Measurements from ENCODE around the gene SP3. TPM values are rescaled to one million over a fixed set of nuclear protein-coding genes. Genes with fewer than 3 reads are reported as not detected.

Gene SP3
- total and polyA plus RNA-seq, 9 of the 15 experiments (the other 6 are each of a cell fraction or from before 2014, with no cell fraction given) = 12.0 to 106 (median 74.9) TPM

- no peak overlapping the region for H3K4me2 ChIP-seq (ENCODE audit: insufficient read depth, low read length)
- DNase-seq (ENCODE audit: extremely low read depth in 1 of 4, low spot score in 3 of 4) (no peak), FAIRE-seq (no peak), ATAC-seq (no peak)
- no peak overlapping the region for H2AFZ ChIP-seq (ENCODE audit: low read depth, low read length)
- no peaks in the 10 kb centered on the region for H3K9me1 ChIP-seq (ENCODE audit: control insufficient read depth, insufficient read depth, low read length)
- no peak overlapping the region for H3K9ac ChIP-seq (ENCODE audit: insufficient read depth in 1 of 2, low read depth in 2 of 2, low read length in 2 of 2)
- CTCF ChIA-PET (ENCODE audit: low intra/inter-chr PET ratio) = no interaction called here
- H3K27ac ChIP-seq (ENCODE audit: extremely low read depth, low read depth, low read length) = no peak overlapping the region
- in situ Hi-C loops (cut with MboI) = no loop called here
- intact Hi-C loops (cut with micrococcal nuclease) = no loop called here
- no peak for TF ChIP-seq RREB1 (CRISPR knock-in tag; IDR thresholded peaks at IDR 0.05)
- TF ChIP-seq NFIC (IDR thresholded peaks at IDR 0.05) = no peak
- TF ChIP-seq ZNF561 (CRISPR knock-in tag; conservative IDR thresholded peaks at IDR 0.05) = no peak
- TF ChIP-seq ZNF174 (CRISPR knock-in tag; IDR thresholded peaks at IDR 0.05) = no peak
- no peak for TF ChIP-seq ZNF408 (CRISPR knock-in tag; IDR thresholded peaks at IDR 0.05; ENCODE audit: low read depth)
- TF ChIP-seq ZNF140 (CRISPR knock-in tag; IDR thresholded peaks at IDR 0.05) = no peak
- no peak for TF ChIP-seq HDAC2 (IDR thresholded peaks at IDR 0.05)
- TF ChIP-seq TARDBP (IDR thresholded peaks at IDR 0.05) = no peak
- no peak for TF ChIP-seq DMBX1 (CRISPR knock-in tag; IDR thresholded peaks at IDR 0.05; ENCODE audit: borderline replicate concordance)
- no peak for TF ChIP-seq MXI1 (IDR thresholded peaks at IDR 0.05; ENCODE audit: low read depth, low read length)
- TF ChIP-seq, protein P1, sequence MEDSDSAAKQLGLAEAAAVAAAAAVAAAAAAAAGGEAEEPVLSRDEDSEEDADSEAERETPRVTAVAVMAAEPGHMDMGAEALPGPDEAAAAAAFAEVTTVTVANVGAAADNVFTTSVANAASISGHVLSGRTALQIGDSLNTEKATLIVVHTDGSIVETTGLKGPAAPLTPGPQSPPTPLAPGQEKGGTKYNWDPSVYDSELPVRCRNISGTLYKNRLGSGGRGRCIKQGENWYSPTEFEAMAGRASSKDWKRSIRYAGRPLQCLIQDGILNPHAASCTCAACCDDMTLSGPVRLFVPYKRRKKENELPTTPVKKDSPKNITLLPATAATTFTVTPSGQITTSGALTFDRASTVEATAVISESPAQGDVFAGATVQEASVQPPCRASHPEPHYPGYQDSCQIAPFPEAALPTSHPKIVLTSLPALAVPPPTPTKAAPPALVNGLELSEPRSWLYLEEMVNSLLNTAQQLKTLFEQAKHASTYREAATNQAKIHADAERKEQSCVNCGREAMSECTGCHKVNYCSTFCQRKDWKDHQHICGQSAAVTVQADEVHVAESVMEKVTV (CRISPR knock-in tag; IDR thresholded peaks at IDR 0.05) = no peak
- TF ChIP-seq STAT5B (CRISPR knock-in tag; IDR thresholded peaks at IDR 0.05) = no peak
- TF ChIP-seq GATA2 (CRISPR knock-in tag; IDR thresholded peaks at IDR 0.05) = no peak
- no peak for TF ChIP-seq ZBTB1 (CRISPR knock-in tag; IDR thresholded peaks at IDR 0.05; ENCODE audit: borderline replicate concordance, low read depth)
- TF ChIP-seq, protein P2, sequence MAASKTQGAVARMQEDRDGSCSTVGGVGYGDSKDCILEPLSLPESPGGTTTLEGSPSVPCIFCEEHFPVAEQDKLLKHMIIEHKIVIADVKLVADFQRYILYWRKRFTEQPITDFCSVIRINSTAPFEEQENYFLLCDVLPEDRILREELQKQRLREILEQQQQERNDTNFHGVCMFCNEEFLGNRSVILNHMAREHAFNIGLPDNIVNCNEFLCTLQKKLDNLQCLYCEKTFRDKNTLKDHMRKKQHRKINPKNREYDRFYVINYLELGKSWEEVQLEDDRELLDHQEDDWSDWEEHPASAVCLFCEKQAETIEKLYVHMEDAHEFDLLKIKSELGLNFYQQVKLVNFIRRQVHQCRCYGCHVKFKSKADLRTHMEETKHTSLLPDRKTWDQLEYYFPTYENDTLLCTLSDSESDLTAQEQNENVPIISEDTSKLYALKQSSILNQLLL (CRISPR knock-in tag; IDR thresholded peaks at IDR 0.05; ENCODE audit: borderline replicate concordance) = no peak
- H3K4me1 ChIP-seq (replicated peaks in 1 of 2; ENCODE audit: control insufficient read depth in 2 of 2, insufficient read depth in 2 of 2, low read length in 2 of 2) = no peaks in the 10 kb centered on the region
- no peaks in the 10 kb centered on the region for H3K36me3 ChIP-seq (ENCODE audit: control insufficient read depth, insufficient read depth, low read length)
- WGBS (ENCODE audit: insufficient coverage, low coverage, missing lambda C conversion rate) = 0% methylated on average over 4 of the region's 4 CpGs
- BruUV-seq (replicated peaks) = no TSS peak
- no peaks in the 10 kb centered on the region for H3K9me3 ChIP-seq (replicated peaks; ENCODE audit: control insufficient read depth, insufficient read depth, low read depth, low read length)
- H3K79me2 ChIP-seq (ENCODE audit: control insufficient read depth, insufficient read depth, low read length) = no peaks in the 10 kb centered on the region
- H3K27me3 ChIP-seq (ENCODE audit: control insufficient read depth in 2 of 2, insufficient read depth in 2 of 2, low read length in 2 of 2) = peaks cover 38 to 66% of the 10 kb centered on the region in 2 experiments
- no peak overlapping the region for H3K4me3 ChIP-seq
- H4K20me1 ChIP-seq (replicated peaks; ENCODE audit: control insufficient read depth, insufficient read depth, low read length) = no peaks in the 10 kb centered on the region
- POLR2A ChIA-PET = interaction anchor here (0.6 to 1.1 kb wide), 3 partner anchors 9 to 95 kb away, joined by 3 to 4 read pairs (median 3); no protein-coding TSS in a partner anchor
Observed at GRCh38 chr2:173862612-173863217, 102.5 kb downstream of the SP3 start.

All from K562 (cell line).